GM21515 (cell line): ENCODE data around the gene EXD3.
"Not testable (repeated sequence)": the region's sequence is repeated elsewhere in the genome, so short reads cannot be mapped to it uniquely, and the experiment has no call there.

Source experiments
- ATAC-seq: cut with Tn5 transposase; IDR thresholded peaks from one replicate; pipeline ENCODE4 v1.9.1; 2021; ENCODE audit not compliant: unreplicated experiment

The EXD3 gene

GRCh38 chr9:137411645-137412380, 11.1 kb downstream of the EXD3 start:
- peak; percentile 36 for ATAC-seq

GRCh38 chr9:137411260-137411644, 11.7 kb downstream of the EXD3 start:
- no peak for ATAC-seq

- no peak for ATAC-seq
Observed at GRCh38 chr9:137410891-137411249, 12.1 kb downstream of the EXD3 start.

GRCh38 chr9:137410236-137410890, 12.6 kb downstream of the EXD3 start:
- ATAC-seq = not testable (repeated sequence)

GRCh38 chr9:137409515-137409914, 13.4 kb downstream of the EXD3 start:
- no peak for ATAC-seq

GRCh38 chr9:137408651-137409405, 14.1 kb downstream of the EXD3 start:
- ATAC-seq = no peak

GRCh38 chr9:137407590-137408300, 15.2 kb downstream of the EXD3 start:
- ATAC-seq = no peak

- no peak for ATAC-seq
Observed at GRCh38 chr9:137406876-137407589, 15.9 kb downstream of the EXD3 start.

GRCh38 chr9:137406085-137406760, 16.7 kb downstream of the EXD3 start:
- no peak for ATAC-seq

- no peak for ATAC-seq
Observed at GRCh38 chr9:137405677-137406081, 17.3 kb downstream of the EXD3 start.

- ATAC-seq = no peak
Observed at GRCh38 chr9:137404961-137405567, 17.9 kb downstream of the EXD3 start.

GRCh38 chr9:137403269-137403668, 19.7 kb downstream of the EXD3 start:
- ATAC-seq = no peak

GRCh38 chr9:137402746-137403145, 20.2 kb downstream of the EXD3 start:
- ATAC-seq = no peak

GRCh38 chr9:137398561-137399468, 24.1 kb downstream of the EXD3 start:
- no peak for ATAC-seq

GRCh38 chr9:137397675-137398423, 25.1 kb downstream of the EXD3 start:
- ATAC-seq = no peak

- no peak for ATAC-seq
Observed at GRCh38 chr9:137396634-137397367, 26.2 kb downstream of the EXD3 start.

GRCh38 chr9:137396227-137396626, 26.7 kb downstream of the EXD3 start:
- ATAC-seq = no peak
